Germinal center (tissue), 1 donor: ENCODE data around the gene SFI1.
A peak's percentile ranks its signal among the peaks of the same experiment; 100 is the strongest.
"Not testable (repeated sequence)": the region's sequence is repeated elsewhere in the genome, so short reads cannot be mapped to it uniquely, and the experiment has no call there.

ENCODE experiments used
- DNase-seq: peaks from one replicate; pipeline ENCODE4 v3.0.0; 2012; ENCODE audit warnings: mixed read lengths, low spot score

The SFI1 gene

GRCh38 chr22:31544481-31545480, 48.4 kb downstream of the SFI1 start:
- DNase-seq: no peak

- DNase-seq: no peak
Observed at GRCh38 chr22:31550871-31551370, 54.6 kb downstream of the SFI1 start.

GRCh38 chr22:31556627-31557203, 60.4 kb downstream of the SFI1 start:
- peak; percentile 59 for DNase-seq

- not testable (repeated sequence) for DNase-seq
Observed at GRCh38 chr22:31558546-31558945, 62.2 kb downstream of the SFI1 start.

- DNase-seq: peak; percentile 62
Observed at GRCh38 chr22:31561238-31561887, 65.0 kb downstream of the SFI1 start.

GRCh38 chr22:31561970-31562369, 65.6 kb downstream of the SFI1 start:
- DNase-seq: no peak

GRCh38 chr22:31566484-31566883, 70.1 kb downstream of the SFI1 start:
- DNase-seq: no peak

GRCh38 chr22:31567196-31567595, 70.9 kb downstream of the SFI1 start:
- no peak for DNase-seq

- no peak for DNase-seq
Observed at GRCh38 chr22:31567702-31568101, 71.4 kb downstream of the SFI1 start.

GRCh38 chr22:31569126-31569525, 72.8 kb downstream of the SFI1 start:
- DNase-seq: no peak

- no peak for DNase-seq
Observed at GRCh38 chr22:31572939-31573338, 76.6 kb downstream of the SFI1 start.

- no peak for DNase-seq
Observed at GRCh38 chr22:31574055-31574670, 77.8 kb downstream of the SFI1 start.

GRCh38 chr22:31575190-31575589, 78.9 kb downstream of the SFI1 start:
- no peak for DNase-seq

GRCh38 chr22:31577711-31578110, 81.4 kb downstream of the SFI1 start:
- no peak for DNase-seq

- DNase-seq: no peak
Observed at GRCh38 chr22:31578171-31578570, 81.8 kb downstream of the SFI1 start.

GRCh38 chr22:31579835-31580242, 83.5 kb downstream of the SFI1 start:
- DNase-seq: no peak

GRCh38 chr22:31583861-31584485, 87.6 kb downstream of the SFI1 start:
- no peak for DNase-seq

- DNase-seq: no peak
Observed at GRCh38 chr22:31584804-31585160, 88.4 kb downstream of the SFI1 start.

- DNase-seq: no peak
Observed at GRCh38 chr22:31585161-31585859, 89.0 kb downstream of the SFI1 start.

- DNase-seq: no peak
Observed at GRCh38 chr22:31586137-31586920, 90.0 kb downstream of the SFI1 start.
